ENCODE measurements around the gene C1QTNF3.

C1QTNF3 gene

DNA sequence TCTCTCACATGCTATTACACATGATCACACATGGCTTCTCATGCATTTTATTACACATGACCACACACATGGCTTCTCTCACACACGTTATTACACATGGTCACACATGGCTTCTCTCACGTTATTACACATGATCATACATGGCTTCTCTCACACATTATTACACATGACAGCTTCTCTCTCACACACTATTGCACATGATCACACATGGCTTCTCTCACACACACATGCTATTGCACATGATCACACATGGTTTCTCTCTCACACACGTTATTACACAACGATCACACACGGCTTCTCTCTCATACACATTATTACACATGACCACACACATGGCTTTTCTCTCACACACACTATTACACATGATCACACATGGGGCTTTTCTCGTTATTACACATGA, 57.6 kb downstream of the C1QTNF3 start:
- no peak for DNase-seq

DNA sequence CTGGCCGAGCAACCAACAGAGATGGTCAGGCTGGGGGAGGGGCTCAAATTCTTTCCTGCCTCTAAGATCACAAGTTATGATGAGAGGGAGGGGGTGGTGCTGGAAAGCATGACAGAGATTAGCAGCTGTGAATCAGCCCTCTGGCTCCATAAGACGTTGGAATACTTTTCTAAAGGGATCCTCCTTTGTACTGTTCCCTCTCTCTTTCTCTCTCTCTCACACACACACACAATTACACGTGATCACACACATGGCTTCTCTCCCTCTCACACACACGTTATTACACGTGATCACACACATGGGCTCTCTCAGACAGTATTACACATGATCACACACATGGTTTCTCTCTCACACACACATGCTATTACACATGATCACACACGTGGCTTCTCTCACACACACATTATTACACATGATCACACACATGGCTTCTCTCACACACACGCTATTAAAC, 58.3 kb downstream of the C1QTNF3 start, which contains the start of gene SLC45A2:
SLC45A2 (minus strand) TSS at position 23 of the 454 bp plus-strand sequence. CDS start 110 bp downstream, outside the sequence.
- DNase-seq: no peak

DNA sequence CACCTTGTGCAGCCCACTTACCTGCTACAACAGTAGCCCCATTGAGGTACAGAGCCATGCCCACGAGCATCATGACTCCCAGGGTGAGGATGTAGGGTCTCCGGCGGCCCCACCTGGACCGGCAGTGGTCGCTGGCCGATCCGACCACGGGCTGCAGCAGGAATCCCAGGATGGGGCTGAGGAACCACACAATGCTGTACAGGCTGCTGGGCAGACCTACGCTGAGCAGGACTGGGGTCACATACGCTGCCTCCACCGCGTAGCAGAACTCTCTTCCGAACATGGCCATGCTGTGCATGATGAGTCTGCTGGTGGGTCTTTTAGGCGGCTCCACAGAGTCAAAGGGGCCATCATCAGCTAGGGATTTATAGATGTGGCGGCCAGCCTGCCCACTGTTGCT, 58.8 kb downstream of the C1QTNF3 start:
- no peak for DNase-seq

DNA sequence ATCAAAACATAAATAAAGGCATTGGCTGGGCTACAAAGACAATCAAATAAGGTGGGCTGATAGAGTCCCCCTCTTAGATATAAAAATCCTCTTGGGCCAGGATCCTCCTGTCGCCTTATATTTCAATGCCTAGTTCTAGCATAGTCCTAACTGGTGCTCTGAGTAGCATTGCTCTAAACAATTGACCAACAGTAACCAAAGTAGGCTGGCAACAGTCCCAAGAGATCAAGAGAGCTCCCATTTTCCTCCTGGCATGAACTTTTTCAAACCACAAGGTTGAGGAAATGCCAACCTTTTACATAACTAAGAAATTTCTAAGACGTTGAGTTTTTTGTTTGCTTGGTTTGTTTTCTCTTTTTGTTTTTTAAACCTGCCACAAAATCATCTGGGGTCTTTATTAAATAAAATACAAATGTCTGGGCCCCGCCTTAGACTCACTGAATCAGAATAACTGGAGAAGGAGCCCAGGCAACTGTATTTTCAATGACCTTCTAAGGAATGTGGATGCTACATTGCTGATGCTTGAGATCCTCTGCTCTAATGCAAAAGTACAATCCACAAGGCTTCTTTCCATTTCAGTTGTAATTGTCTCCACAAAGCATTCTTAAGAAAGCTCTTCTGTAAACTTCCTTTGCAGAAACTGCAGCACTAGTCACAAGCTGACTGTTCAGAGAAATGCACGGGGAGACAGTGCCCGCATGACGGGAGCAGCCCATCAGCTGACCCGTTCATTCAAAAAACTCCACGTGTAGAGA, 61.4 kb downstream of the C1QTNF3 start:
- no peak for DNase-seq

DNA sequence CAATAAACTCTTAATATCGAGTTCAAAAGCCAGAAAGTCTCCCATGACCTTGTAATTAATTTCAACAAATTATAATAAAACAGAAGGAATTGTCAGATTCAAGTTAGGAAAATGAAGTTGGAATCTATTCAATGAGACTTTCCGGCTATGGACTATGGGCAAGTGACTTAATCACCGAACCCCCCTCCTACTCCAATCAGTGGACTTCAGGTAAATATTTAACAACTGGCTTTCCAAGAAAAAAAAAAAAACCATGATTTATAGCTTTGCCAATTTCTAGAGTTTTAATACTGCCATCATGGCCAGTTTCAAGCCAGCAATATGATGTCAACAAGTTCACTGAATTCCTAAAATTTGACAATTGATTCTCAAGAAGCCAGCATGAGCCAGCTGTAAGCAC, 63.0 kb downstream of the C1QTNF3 start:
- DNase-seq: no peak

DNA sequence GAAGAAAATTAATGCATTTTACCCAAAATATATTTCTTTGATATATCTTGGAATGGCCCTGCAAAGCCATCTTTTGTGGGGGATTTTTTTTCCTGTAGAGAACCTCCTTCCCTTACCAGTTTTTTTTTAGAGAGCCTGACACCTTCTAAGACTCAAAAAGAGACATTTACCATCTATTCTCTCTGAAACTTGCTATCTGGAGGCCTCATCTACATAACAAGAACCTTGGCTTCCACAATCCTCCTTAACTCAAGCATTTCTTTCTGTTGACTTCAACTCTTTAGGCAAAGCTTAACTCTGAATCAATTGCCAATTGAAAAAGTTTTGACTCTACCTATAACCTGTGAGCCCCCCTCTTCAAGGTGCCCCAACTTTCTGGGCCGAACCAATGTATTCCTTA, 64.7 kb downstream of the C1QTNF3 start:
- no peak for DNase-seq

DNA sequence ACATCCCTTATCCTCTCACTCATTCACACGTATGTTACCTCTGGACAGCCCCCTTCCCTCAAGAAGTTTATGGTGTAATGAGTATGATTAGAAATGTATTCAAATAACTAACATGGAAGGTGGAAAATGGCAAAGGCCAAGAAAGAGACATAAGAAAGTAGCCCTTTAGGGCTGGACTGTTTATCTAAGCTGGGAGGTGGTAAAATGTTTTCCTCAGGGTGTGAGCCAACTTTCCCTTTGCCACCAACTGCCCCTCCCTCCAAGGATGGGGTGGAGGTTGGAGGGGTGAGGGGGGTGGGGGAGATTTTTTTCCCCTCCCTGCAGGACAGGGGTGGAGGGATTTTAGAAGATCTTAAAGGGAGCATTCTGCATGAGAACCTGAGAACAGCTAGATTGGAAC, 66.7 kb downstream of the C1QTNF3 start:
- no peak for DNase-seq

DNA sequence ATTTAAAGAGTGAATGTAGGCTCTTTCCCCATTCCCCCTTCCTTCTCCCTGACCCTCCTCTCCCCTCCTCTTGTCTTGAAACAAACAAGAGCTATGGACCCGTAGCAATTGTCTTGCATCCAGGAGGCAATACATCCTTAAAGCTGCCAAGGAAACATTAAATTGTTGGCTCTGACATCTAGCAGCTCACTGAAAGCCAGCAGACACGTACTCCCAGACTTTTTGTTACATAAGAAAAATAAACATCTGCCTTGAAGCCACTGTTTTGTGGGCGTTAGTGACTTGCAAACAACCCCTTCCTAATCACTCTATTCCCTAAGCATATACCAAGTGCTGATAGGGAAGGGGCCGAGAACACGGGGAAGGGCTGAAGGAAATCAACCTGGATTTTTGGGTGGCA, 67.2 kb downstream of the C1QTNF3 start:
- no peak for DNase-seq

DNA sequence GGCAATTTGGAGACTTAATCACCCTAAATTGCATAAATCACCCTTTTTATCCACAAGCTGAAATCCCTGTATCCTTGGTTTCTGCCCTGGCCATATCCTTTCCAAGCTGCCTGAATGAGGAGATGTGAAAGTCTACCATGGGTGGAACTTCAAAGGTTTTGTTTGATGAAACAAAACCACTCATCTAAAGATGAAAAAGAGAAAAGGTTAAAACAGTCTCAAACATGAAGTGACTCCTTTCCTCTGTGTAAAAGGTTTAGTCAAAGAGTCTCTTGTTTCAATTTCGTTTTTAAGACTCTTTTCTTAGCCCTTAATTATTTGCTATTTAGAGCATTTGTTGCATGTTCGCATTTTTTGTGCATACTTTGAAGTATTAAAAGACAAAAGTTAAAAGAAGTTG, 69.7 kb downstream of the C1QTNF3 start:
- no peak for DNase-seq

DNA sequence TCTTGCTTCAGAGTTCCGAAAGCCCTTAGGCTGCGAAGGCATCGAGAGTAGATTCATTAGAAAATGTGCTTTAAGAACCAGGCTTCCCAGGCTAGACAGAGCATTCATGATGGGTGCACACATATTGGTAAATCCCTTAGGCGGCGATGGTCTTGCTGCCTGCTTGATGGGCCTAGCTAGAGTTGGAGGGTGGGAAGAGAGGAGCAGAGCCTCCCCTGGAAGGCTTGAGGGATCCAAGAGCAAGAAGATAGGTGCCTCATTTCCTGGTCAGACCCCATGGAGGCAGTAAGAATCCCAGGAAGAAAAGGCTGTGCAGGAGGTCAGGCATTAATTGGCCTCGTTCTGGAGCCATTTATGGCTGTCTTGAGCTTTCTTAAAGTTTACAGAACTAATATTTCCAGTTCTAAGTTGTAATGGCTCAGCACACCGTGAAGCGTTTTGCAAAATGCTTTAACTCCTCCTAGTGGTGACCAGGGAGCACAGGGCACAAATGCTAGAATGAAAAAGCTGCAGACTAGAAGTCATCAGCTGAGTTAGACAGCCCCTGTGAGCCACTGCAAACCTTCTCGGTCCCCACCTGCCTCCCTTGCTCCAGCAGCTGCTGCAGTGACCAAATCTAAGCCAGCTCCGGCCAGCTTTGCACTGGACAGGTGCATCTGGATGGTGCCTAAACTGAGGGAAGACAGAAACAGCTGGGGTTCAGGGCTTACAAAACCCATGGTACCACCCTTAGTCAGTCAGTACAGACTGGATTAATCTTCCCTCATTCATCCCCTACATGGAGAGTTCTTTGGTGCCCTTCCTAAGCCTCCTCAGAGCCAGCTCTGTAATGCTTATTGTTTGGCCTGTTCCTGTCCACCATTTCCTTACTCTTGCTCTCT, 73.2 kb downstream of the C1QTNF3 start:
- peak; percentile 70 for DNase-seq

DNA sequence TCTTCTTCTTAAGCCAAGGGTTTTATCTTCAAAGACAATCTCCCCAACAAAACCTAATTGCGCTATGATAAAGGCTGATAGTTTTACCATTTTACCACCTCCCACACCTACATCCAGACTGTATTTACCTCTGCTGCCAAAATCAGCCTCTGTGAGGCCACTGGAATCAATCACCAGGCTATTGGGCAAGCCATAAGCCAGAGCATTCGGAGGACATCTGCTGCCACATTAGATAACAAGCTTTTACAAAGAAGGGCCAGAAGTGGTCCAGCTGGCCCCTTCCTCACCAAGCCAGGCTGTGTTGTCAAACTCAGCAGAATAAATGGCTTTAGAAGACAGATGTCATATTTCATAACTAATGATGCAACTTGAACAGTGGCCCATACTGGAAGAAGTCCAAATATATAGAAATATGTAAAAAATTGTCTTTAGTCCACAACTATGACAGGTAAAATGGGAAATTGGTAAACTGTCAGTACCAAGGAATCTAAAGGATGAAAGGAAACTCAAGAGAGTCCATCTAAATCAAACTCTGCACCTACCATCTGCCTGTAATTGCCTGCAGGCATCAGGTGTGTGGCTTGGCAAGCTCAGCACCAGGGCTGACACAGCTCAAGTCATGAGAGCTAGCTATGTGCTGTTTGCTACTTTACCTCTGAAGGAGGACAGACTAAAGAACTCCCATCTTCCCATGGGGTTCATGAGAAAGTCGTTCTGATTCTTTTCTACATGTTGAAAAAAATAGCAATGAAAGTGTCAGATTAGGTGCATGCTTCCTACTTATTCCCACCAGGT, 74.6 kb downstream of the C1QTNF3 start:
- DNase-seq: peak; percentile 65

Data from NCI-H345 (cell line).